Eye (tissue), 1 donor: ENCODE results near the gene CLCNKA.
"Not testable (repeated sequence)": the region's sequence is repeated elsewhere in the genome, so short reads cannot be mapped to it uniquely, and the experiment has no call there.

ENCODE experiments used
- DNase-seq: peaks from one replicate; pipeline ENCODE4 v3.0.0-alpha.2; 2015

CLCNKA gene

GRCh38 chr1:16021681-16022080 is at the start of gene CLCNKA:
CLCNKA (plus strand) TSS chr1:16022036; CDS start chr1:16022620, 584 bp downstream.
- no peak for DNase-seq

GRCh38 chr1:15972409-15972808 is 49.4 kb upstream of the CLCNKA start:
- no peak for DNase-seq

- no peak for DNase-seq
Measured at GRCh38 chr1:15973772-15974171, 48.1 kb upstream of the CLCNKA start.

GRCh38 chr1:15974855-15975254 is 47.0 kb upstream of the CLCNKA start:
- no peak for DNase-seq

GRCh38 chr1:15975358-15975804 is 46.5 kb upstream of the CLCNKA start:
- peak; percentile 79 for DNase-seq

- peak; percentile 98 for DNase-seq
Measured at GRCh38 chr1:15975805-15976680, 45.8 kb upstream of the CLCNKA start, which contains the start of gene ZBTB17. ZBTB17 (minus strand) TSS chr1:15976101; CDS start chr1:15948495, 27,606 bp downstream.

GRCh38 chr1:15977947-15978346 is 43.9 kb upstream of the CLCNKA start:
- not testable (repeated sequence) for DNase-seq

GRCh38 chr1:15981679-15982078 is 40.2 kb upstream of the CLCNKA start:
- DNase-seq = no peak

GRCh38 chr1:15983275-15983674 is 38.6 kb upstream of the CLCNKA start:
- DNase-seq = no peak

GRCh38 chr1:15985611-15986297 is 36.1 kb upstream of the CLCNKA start:
- DNase-seq = no peak

- no peak for DNase-seq
Measured at GRCh38 chr1:15988856-15989736, 32.7 kb upstream of the CLCNKA start.

- DNase-seq = no peak
Measured at GRCh38 chr1:15989776-15990175, 32.1 kb upstream of the CLCNKA start.

- DNase-seq = no peak
Measured at GRCh38 chr1:15991427-15992186, 30.2 kb upstream of the CLCNKA start.

GRCh38 chr1:15992187-15992553 is 29.7 kb upstream of the CLCNKA start:
- no peak for DNase-seq

GRCh38 chr1:15992582-15993500 is 29.0 kb upstream of the CLCNKA start:
- DNase-seq = no peak

GRCh38 chr1:15993666-15994065 is 28.2 kb upstream of the CLCNKA start:
- no peak for DNase-seq

- no peak for DNase-seq
Measured at GRCh38 chr1:15994081-15994480, 27.8 kb upstream of the CLCNKA start.

- peak; percentile 55 for DNase-seq
Measured at GRCh38 chr1:15994590-15995351, 27.1 kb upstream of the CLCNKA start.

GRCh38 chr1:15997076-15997585 is 24.7 kb upstream of the CLCNKA start:
- DNase-seq = no peak
